ENCODE data around the gene CLTA. TPM values are rescaled to one million over a fixed set of nuclear protein-coding genes. Genes with fewer than 3 reads are reported as not detected.
A peak's percentile ranks its signal among the peaks of the same experiment; 100 is the strongest.
"Not testable (repeated sequence)": the region's sequence is repeated elsewhere in the genome, so short reads cannot be mapped to it uniquely, and the experiment has no call there.

CLTA gene
- total RNA-seq, 1 experiment from 2014 or later: 273 TPM

DNA sequence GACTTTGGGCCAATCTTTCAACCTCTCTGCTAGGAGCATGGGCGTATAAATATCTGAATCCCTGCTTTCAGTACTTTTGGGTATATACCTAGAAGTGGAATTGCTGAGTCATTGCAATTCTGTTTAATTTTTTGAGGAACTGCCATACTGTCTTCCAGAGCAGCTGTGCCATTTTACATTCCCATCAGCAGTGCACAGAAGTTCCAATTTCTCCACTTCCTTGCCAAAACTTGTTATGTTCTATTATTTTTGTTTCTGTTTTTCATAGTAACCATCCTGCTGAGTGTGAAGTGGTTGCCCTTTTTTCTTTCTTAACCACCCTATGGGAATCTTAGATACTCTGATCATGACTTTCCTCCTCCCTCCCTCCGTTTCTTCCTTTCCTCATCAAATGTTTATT is 32.6 kb upstream of the CLTA start:
- no peak for DNase-seq (ENCODE audit: low spot score)

DNA sequence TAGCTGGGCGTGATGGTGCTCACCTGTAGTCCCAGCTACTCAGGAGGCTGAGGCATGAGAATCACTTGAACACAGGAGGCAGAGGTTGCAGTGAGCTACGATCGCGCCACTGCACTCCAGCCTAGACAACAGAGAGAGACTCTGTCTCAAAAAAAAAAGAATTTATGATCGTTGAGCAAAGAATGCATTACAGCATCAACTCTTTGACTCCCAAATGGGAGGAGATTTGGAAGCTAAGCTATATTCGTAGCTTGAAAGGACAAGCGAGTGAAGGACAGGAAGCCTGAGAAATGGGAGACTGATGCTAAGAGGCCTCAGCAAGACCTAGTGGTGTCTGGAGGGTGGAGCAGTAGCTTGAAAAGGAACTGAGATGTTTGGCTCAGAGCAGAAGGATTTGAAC is 31.8 kb upstream of the CLTA start:
- DNase-seq (ENCODE audit: low spot score): no peak

DNA sequence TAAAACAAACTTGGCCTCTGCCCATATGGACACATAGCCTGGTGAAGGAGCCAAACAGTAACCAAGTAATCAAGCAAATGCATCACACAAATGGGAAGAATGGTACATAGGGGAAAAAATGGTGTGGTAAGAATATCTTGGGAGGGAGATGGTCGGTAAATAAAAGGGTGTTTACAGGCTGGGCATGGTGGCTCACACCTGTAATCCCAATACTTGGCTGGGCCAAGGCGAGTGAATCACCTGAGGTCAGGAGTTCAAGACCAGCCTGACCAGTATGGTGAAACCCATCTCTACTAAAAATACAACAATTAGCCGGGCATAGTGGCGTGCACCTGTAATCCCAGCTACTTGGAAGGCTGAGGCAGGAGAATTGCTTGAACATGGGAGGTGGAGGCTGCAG is 31.2 kb upstream of the CLTA start:
- not testable (repeated sequence) for DNase-seq (ENCODE audit: low spot score)

DNA sequence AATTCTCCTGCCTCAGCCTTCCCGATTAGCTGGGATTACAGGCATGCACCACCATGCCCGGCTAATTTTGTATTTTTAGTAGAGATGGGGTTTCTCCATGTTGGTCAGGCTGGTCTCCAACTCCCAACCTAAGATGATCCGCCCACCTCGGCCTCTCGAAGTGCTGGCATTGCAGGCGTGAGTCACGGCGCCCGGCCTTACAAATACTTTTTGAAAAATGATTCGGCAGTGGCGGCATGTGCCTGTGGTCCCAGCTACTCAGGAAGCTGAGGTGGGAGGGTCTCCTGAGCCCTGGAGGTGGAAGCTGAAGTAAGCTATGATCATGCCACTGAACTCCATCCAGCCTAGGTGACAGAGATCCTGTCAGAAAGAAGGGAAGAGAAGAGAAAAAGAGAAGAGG is 30.6 kb upstream of the CLTA start:
- not testable (repeated sequence) for DNase-seq (ENCODE audit: low spot score)

DNA sequence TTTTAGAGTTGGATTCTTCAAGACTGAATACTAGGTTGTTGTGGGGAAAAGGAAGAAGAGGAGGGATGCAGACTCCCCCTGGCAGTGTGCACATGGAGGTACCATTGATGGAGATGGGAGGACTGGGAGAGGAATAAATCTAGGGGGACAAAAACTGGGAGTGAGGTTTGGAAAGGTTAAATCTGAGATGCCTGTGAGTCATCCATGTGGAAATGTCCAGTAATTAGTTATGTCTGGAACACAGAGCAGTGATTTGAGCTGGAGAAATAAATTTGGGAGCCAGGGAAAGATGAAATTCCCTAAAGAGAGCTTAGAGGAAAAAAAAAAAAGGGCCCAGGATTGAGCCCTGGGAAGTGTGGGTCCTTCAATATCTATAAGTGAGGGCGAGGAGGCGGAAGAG is 29.5 kb upstream of the CLTA start:
- DNase-seq (ENCODE audit: low spot score): no peak

DNA sequence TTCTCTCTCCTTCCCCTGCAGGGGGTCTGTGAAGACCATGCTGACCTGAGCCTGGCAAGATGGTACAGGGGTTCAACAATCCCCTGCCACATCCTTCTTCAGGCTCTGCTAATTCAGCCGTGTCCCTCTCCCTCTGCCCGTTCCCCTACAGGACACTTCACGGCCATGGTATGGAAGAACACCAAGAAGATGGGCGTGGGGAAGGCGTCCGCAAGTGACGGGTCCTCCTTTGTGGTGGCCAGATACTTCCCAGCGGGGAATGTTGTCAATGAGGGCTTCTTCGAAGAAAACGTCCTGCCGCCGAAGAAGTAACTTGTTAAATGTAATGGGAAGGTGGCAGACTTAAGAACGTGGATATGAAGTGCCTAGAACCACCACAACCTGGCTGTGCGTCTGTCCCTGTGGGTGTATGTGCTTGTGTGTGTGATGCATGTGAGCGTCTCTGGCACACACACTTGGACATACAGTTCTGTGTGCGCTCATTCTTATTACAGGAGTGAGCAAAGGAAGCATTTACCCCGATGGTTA is 28.4 kb upstream of the CLTA start:
- no peak for DNase-seq (ENCODE audit: low spot score)

DNA sequence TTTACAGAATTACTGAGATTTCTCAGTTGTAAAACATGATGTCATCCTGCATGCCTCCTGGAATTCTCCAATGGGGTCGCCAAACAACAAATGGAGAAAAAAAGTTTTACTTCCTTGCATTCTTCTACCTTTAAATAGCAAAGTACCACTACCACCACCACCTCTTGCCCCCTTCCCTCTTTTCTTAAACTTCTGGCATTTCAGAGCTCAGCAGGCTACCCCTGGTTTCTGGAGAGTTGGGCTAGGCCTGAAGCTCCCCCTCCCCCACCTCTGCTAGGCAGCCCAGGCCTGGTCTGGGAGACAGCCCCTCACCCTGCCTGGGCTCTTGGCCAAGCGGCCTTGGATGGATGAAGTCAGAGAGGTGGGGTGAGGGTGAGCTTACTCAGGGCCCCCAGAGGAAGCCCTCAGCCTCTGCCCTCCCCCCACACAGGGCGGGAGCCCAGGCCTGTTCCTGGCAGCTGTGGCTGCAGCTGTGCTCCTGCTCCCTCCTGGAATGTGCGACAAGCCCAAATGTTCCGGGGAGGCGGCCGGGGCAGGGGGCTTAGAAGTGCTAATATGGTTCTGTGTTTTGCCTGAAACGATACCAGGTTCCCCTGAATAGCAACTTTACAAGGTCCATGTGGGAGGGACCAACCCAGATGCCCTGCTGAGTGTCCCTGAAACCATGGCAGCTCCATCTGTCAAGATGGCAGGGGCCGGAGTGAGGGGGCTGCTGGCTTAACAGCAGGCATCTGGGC is 27.5 kb upstream of the CLTA start:
- DNase-seq (ENCODE audit: low spot score): no peak

DNA sequence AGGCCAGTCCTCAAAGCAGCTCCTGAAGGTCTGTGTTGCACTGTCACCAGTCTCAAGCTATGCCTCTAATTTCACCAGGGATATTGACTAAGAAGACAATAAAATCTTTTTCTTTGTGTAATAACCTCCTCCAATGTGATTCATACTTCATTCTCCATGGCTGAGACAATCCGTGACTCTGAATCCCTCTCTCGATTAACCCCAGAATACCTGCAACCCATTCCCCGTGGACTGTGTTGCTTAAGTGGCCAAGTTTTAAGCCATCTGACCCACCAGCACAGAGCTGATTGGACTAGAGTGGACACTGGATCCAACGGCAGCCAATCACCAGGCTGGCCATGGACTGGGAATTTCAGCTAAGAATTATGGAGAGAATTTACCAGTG is 26.9 kb upstream of the CLTA start:
- DNase-seq (ENCODE audit: low spot score): no peak

DNA sequence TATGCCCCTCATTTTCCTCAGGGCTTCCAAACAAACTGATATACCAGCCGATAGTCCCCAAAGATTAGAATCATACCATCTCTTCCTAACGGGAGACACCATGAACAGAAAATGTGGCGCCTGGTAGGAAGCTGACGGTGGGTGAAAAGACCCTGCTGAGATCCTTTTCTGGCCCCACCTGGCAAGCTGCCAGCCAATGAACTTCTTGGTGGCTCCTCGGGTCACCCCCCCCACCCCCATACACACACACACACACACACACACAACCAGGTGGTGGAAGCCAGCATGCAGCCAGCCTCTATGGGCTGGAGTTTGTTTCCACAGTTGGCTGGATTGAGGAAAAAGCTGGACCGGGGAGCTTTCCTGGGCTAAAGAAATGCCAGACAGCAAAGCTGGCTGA is 26.3 kb upstream of the CLTA start:
- no peak for DNase-seq (ENCODE audit: low spot score)

DNA sequence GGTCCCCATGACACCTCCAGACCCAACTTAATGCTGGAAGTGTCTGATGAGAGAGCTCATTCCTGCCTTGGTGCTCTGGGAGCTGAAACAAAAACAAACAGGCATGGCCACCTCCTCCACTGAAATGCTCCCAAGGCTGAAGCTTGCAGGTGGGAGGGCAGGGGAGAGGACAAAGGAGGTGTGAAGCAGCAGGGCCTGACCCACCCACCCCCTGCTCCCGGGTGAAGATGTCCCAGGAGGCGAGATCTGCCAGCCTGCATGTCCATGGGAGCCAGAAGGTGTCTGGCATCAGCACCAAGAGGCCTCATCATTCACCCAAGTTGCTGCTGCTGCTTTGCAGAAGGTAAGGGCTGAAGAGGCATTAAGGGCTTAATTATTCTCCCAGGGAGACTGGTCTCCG is 25.7 kb upstream of the CLTA start:
- DNase-seq (ENCODE audit: low spot score): no peak

DNA sequence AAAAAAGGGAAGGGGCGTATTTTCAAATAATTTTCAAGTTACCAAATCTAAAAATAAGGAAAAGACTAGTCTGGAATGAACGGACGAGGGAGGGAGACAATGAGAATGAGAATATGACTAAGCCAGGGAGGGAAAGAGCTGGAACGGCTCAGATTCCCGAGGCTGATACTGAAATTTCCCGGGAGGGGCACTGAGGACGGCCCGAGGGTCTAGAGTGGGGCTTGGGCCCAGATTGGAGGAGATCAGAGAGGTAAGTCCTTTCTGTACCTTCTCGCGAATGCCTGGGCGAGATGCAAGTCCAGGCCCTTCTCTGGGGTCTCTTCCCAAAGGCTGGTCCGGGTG is 24.9 kb upstream of the CLTA start:
- no peak for DNase-seq (ENCODE audit: low spot score)

DNA sequence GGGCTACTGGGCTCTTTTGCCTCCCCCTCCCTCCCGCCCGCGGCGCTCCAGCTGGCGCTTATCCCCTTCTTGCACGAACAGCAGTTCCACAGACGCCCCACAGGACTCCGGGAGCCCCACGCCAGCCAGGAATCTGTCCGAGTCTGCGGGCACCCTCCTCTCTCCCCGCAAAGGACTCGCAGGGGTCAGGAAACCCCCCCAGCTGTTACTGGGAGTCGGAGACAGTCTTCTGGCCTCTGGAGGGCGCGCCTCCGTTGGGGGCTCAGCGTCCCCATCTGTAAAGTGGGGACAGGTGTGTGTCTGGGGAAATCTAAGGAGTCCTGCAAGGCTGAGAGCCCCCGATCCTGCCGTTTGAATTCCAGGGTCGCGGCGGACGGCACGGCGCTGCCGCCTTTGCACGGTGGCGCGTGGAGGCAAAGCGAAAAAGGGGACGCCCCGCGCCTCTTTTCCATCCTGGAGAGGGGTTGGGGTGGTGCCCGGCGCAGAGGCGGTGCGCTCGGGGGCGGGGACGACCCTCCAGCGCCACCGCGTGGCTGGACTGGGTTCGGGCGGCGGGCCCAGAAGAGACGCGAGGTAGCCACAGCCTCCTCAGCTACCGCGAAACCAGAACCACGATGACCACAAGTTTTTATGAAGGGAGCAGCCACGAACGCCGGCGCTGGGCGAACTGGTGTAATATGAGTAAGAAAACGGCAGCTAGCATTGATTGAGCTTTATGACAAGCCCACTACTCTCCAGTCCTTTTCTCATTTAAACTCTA is 24.4 kb upstream of the CLTA start:
- DNase-seq (ENCODE audit: low spot score): peak; percentile 71

DNA sequence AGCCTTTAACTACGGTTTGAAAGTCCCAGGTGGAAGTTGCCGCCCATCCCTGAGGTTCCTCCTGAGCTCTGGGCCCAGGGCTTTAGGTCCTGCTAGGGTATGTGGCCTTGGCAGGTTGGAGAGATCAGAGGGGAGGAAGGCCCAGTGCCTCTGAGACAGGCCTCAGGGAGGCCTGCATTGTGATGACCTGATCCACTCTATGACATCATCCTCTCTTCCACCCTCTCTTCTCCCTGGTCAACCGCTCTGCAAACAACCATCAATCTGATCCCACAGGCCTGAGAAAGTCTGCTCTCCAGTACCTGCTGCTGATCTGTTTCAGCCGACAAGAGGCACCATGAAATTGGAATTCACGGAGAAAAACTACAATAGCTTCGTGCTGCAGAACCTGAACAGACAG is 21.6 kb upstream of the CLTA start, which contains the start of gene CCIN:
Gene CCIN (plus strand): TSS at position 223 of the 400 bp plus-strand sequence. CDS start 115 bp downstream, at position 338.
- no peak for DNase-seq (ENCODE audit: low spot score)

DNA sequence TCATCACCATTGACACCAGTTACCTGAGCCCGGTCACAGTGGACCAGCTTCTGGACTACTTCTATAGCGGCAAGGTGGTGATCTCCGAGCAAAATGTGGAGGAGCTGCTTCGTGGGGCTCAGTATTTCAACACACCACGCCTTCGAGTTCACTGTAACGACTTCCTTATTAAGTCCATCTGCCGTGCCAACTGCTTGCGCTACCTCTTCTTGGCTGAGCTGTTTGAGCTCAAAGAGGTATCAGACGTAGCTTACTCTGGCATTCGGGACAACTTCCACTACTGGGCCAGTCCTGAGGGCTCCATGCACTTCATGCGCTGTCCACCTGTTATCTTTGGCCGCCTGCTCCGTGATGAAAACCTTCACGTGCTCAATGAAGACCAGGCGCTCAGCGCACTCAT is 21.0 kb upstream of the CLTA start:
- no peak for DNase-seq (ENCODE audit: low spot score)

DNA sequence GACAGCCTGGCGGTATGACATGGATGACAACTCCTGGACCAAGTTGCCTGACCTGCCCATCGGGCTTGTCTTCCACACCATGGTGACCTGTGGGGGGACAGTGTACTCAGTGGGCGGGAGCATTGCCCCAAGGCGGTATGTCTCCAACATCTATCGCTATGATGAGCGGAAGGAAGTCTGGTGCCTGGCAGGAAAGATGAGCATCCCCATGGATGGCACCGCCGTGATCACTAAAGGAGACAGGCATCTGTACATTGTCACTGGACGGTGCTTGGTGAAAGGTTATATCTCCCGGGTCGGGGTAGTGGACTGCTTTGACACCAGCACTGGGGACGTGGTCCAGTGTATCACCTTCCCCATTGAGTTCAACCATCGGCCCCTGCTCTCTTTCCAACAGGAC is 20.2 kb upstream of the CLTA start:
- DNase-seq (ENCODE audit: low spot score): no peak

DNA sequence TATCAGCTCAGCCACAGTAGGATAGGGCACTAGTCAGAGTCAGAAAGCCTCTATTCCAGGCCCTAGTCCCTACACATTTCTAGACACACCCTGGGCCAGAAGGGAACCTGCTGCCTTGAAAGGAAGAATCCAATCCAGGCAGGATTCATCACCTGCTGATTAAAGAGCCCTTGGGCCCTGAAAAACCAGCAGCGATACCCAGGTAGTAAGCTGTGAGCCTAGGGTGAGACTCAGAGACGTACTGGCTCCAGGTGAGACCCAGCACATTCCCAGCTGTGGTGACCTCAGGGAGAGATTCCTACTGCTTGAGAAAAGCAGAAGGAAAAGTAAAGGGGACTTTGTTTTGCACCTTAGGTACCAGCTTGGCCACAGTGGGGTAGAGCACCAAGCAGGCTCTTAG is 16.9 kb upstream of the CLTA start:
- no peak for DNase-seq (ENCODE audit: low spot score)

DNA sequence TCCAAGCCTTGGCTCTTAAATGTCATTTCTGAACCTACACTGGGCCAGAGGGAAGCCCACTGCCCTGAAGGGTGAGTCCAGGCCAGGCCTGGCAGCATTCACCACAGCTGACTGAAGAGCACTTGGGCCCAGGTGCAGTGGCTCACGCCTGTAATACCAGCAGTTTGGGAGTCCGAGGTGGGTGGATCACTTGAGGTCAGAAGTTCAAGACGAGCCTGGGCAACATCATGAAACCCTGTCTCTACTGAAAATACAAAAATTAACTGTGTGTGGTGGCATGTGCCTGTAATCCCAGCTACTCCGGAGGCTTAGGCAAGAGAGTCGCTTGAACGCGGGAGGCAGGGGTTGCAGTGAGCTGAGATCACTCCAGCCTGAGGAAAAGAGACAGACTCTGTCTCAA is 16.4 kb upstream of the CLTA start:
- DNase-seq (ENCODE audit: low spot score): no peak

DNA sequence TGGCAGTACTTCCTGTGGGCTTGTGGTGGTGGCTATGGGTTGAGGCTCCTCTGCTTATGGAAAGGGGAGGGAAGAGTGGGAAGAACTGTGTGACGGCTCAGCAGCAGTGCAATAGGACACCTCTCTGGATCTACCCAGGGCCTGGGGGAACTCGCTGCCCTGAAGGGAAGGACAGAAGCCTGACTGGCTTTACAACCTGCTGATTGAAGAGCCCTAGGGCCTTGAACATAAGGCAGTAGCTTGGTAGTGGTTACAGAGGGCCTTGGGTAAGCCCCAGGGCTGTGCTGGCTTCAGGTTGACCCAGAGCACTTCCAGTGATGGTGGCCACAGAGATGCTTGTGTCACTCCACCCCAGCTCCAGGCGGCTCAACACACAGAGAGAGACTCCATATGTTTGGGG is 16.0 kb upstream of the CLTA start:
- DNase-seq (ENCODE audit: low spot score): no peak

DNA sequence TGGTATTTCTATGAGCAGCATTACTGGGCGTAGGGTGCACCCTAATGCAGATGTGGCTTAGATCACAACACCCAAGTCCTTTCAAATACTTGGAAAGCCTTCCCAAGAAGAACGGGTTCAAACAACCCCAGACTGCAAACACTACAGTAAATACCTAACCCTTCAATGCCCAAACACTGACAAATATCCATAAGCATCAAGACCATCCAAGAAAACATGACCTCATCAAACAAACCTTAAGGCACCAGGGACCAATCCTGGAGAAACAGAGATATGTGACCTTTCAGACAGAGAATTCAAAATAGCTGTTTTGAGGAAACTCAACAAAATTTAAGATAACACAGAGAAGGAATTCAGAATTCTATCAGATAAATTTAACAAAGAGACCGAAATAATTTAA is 15.5 kb upstream of the CLTA start:
- DNase-seq (ENCODE audit: low spot score): not testable (repeated sequence)

DNA sequence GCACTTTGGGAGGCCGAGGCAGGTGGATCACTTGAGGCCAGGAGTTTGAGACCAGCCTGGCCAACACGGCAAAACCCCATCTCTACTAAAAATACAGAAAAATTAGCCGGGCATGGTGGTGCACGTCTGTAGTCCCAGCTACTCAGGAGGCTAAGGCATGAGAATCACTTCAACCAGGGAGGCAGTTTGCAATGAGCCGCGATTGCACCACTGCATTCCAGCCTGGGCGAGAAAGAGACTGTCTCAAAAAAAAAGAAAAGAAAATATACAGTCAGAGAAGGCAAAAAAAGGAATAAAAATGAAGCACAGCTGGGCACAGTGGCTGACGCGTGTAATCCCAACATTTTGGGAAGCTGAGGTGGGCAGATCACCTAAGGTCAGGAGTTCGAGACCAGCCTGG is 14.2 kb upstream of the CLTA start:
- not testable (repeated sequence) for DNase-seq (ENCODE audit: low spot score)

DNA sequence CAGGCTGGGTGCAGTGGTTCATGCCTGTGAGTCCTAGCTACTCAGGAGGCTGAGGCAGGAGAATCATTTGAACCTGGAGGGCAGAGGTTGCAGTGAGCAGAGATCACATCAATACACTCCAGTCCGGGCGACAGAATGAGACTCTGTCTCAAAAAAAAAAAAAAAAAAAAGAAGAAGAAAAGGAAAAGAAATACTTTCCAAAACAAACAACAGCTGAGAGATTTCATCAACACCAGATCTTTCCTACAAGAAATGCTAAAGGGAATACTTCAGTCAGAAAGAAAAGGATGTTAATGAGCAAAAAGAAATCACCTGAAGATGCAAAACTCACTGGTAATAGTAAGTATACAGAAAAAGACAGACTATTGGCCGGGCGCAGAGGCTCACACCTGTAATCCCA is 13.2 kb upstream of the CLTA start:
- DNase-seq (ENCODE audit: low spot score): no peak

DNA sequence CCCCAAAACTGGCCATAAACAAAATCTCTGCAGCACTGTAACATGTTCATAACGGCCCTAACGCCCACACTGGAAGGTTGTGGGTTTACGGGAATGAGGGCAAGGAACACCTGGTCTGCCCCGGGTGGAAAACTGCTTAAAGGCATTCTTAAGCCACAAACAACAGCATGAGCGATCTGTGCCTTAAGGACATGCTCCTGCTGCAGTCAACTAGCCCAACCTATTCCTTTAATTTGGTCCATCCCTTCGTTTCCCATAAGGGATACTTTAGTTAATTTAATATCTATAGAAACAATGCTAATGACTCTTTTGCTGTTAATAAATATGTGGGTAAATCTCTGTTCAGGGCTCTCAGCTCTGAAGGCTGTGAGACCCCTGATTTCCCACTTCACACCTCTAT is 10.5 kb upstream of the CLTA start:
- DNase-seq (ENCODE audit: low spot score): not testable (repeated sequence)

DNA sequence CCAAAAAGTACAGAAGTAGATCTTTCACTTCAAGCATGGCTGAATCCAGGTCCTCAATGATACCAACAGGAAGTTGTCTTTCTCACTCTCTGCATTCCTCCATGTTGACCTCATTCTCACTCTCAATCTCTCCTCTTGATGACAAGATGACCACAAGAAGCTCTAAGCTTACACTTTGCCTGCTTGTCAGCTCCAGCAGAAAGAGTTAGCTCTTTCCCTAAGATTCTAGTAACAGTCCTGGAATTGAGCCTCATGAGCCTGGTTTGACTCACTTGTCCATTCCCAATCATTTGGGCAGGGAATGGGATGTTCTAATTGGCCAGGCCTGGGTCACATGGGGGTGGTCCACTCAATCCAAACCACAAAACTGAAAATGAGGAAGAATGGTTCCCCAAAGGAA is 3.3 kb upstream of the CLTA start:
- DNase-seq (ENCODE audit: low spot score): no peak

Measured in HT-29 (cell line).